Lower leg skin (tissue), 3 donors: ENCODE results near the gene MECR.

Experiments
- POLR2A ChIP-seq, 2 donors: fragments of 450-650 bp; IDR thresholded peaks; one replicate each; pipeline ENCODE4 v1.6.1; 2016 to 2017; ENCODE audit warnings: antibody characterized with exemption in 2 of 2, mild to moderate bottlenecking in 1 of 2, moderate library complexity in 1 of 2
- TF ChIP-seq, protein P1 (sequence below), 3 donors: fragments of 450-650 bp; IDR thresholded peaks; one replicate each; pipeline ENCODE4 v1.5.1; 2016; ENCODE audit warnings: antibody characterized with exemption in 3 of 3, mild to moderate bottlenecking in 3 of 3, moderate library complexity in 2 of 3

DNA sequence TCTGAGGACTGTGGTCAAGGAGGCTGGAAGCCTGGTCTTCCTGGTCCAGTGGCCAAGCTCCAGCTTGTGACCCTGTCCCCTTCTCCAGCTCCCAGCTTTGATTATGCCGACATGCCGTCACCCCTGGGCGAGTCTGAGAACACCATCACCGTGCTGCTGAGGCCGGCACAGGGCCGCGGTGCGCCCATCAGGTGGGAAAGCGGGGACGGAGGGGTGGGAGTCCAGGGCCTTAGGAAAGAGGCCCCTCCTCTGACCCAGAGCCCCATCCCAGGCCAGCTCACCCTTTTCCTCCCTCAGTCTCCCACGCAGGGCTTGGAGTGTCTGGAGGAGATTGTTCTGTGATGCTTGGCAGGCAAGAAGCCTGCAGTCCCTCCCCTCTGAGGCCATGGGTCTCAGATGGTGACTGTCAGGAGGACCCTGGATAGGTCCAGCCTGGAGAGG lies 49.2 kb upstream of the MECR start:
- TF ChIP-seq, protein P1, sequence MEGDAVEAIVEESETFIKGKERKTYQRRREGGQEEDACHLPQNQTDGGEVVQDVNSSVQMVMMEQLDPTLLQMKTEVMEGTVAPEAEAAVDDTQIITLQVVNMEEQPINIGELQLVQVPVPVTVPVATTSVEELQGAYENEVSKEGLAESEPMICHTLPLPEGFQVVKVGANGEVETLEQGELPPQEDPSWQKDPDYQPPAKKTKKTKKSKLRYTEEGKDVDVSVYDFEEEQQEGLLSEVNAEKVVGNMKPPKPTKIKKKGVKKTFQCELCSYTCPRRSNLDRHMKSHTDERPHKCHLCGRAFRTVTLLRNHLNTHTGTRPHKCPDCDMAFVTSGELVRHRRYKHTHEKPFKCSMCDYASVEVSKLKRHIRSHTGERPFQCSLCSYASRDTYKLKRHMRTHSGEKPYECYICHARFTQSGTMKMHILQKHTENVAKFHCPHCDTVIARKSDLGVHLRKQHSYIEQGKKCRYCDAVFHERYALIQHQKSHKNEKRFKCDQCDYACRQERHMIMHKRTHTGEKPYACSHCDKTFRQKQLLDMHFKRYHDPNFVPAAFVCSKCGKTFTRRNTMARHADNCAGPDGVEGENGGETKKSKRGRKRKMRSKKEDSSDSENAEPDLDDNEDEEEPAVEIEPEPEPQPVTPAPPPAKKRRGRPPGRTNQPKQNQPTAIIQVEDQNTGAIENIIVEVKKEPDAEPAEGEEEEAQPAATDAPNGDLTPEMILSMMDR (IDR thresholded peaks at IDR 0.05): no peak
- no peak for TF ChIP-seq POLR2A (IDR thresholded peaks at IDR 0.05)
